Keratinocyte (primary cell): Measurements from ENCODE around the gene BTBD17. TPM values are rescaled to one million over a fixed set of nuclear protein-coding genes. Genes with fewer than 3 reads are reported as not detected.

Experiments
- DNase-seq: peaks from one replicate; pipeline ENCODE4 v3.0.0-alpha.2; 2011; ENCODE audit warnings: low read depth, missing footprints, low spot score
- FAIRE-seq: peaks from 2 replicates; lab custom pipeline; 2011; peaks lifted over from hg19 to GRCh38; lab: Jason Lieb, UNC
- H2AFZ ChIP-seq: 2 replicates; pipeline ENCODE4 v1.6.0; 2012; ENCODE audit warnings: low read length, control low read depth, inconsistent platforms; ENCODE audit not compliant: control insufficient read depth
- H3K27ac ChIP-seq: 2 replicates; pipeline ENCODE4 v1.5.1; 2011; ENCODE audit warnings: low read length; ENCODE audit not compliant: control insufficient read depth, insufficient read depth
- H3K27me3 ChIP-seq: 3 replicates; pipeline ENCODE4 v1.6.0; 2011; ENCODE audit warnings: low read length; ENCODE audit not compliant: control insufficient read depth, insufficient read depth; ENCODE audit errors: extremely low read depth
- H3K36me3 ChIP-seq, 2 experiments: 2 replicates in 1 of 2; 3 replicates in 1 of 2; pipeline ENCODE4 v1.5.1; 2011; ENCODE audit warnings: low read length in 2 of 2, mild to moderate bottlenecking in 1 of 2; ENCODE audit not compliant: control insufficient read depth in 2 of 2, insufficient read depth in 2 of 2; ENCODE audit errors: extremely low read depth in 1 of 2
- H3K4me1 ChIP-seq: 3 replicates; pipeline ENCODE4 v1.5.1; 2011; ENCODE audit warnings: low read length; ENCODE audit not compliant: control insufficient read depth, insufficient read depth; ENCODE audit errors: extremely low read depth
- H3K4me2 ChIP-seq: 3 replicates; pipeline ENCODE4 v1.6.0; 2011; ENCODE audit warnings: low read depth, low read length; ENCODE audit not compliant: control insufficient read depth, insufficient read depth; ENCODE audit errors: extremely low read depth
- H3K4me3 ChIP-seq, 3 experiments: fragments of 200-600 bp in 1 of 3; sonication (generic) in 1 of 3; 2 replicates in 2 of 3; 3 replicates in 1 of 3; pipeline ENCODE4 v1.5.1; 2011 to 2016; ENCODE audit warnings: low read length in 3 of 3, mild to moderate bottlenecking in 3 of 3, control low read depth in 2 of 3, inconsistent platforms in 1 of 3, low read depth in 1 of 3, mixed read lengths in 1 of 3, mixed run types in 1 of 3, moderate library complexity in 1 of 3; ENCODE audit not compliant: control insufficient read depth in 2 of 3, insufficient read depth in 2 of 3; ENCODE audit errors: extremely low read depth in 1 of 3
- H3K79me2 ChIP-seq: 2 replicates; pipeline ENCODE4 v1.6.0; 2012; ENCODE audit warnings: low read length; ENCODE audit not compliant: control insufficient read depth, insufficient read depth
- H3K9ac ChIP-seq: 3 replicates; pipeline ENCODE4 v1.6.0; 2011; ENCODE audit warnings: low read length; ENCODE audit not compliant: control insufficient read depth, insufficient read depth; ENCODE audit errors: extremely low read depth
- H3K9me1 ChIP-seq: 3 replicates; pipeline ENCODE4 v1.6.0; 2011; ENCODE audit warnings: low read length; ENCODE audit not compliant: control insufficient read depth, insufficient read depth; ENCODE audit errors: extremely low read depth
- H3K9me3 ChIP-seq: 2 replicates; pipeline ENCODE4 v1.5.1; 2012; ENCODE audit warnings: low read depth, low read length; ENCODE audit not compliant: control insufficient read depth
- H4K20me1 ChIP-seq: 3 replicates; pipeline ENCODE4 v1.6.0; 2011; ENCODE audit warnings: low read length; ENCODE audit not compliant: control insufficient read depth, insufficient read depth; ENCODE audit errors: extremely low read depth
- CTCF ChIP-seq, 3 experiments: IDR thresholded peaks in 1 of 3; conservative IDR thresholded peaks in 1 of 3; optimal IDR thresholded peaks in 1 of 3; 2 replicates in 2 of 3; 3 replicates in 1 of 3; pipeline versions ENCODE3 to v1.5.1; 2011; ENCODE audit warnings: low read length in 3 of 3, mild to moderate bottlenecking in 3 of 3, moderate library complexity in 2 of 3, control low read depth in 1 of 3, inconsistent platforms in 1 of 3; ENCODE audit not compliant: insufficient read depth in 2 of 3; ENCODE audit errors: extremely low read depth in 1 of 3
- EZH2 ChIP-seq: IDR thresholded peaks from one replicate; pipeline ENCODE4 v1.6.1; 2012; ENCODE audit warnings: inconsistent platforms, mild to moderate bottlenecking, low read length, moderate library complexity
- dilution Hi-C: fragments of 300-500 bp; cut with MboI; formaldehyde crosslinking; loops from one replicate; pipeline ENCODE4 v1.7.0; 2020; ENCODE audit warnings: low sequenced_read_pairs; ENCODE audit not compliant: extremely low pct_ligation_motif_present
- polyA plus RNA-seq, 5 experiments: library from polyadenylated mRNA; depleted of rRNA in 3 of 5; stranded (reverse) in 3 of 5; stranded (forward) in 1 of 5; unstranded in 1 of 5; fragments of >200 nt; gene quantifications; 1 replicate in 1 of 5; 2 replicates in 3 of 5; 3 replicates in 1 of 5; pipeline versions ENCODE4 v1.2.1 to v1.2.3, GENCODE V29; 2011 to 2012; ENCODE audit warnings: missing spikeins in 2 of 5, low read depth in 1 of 5, low replicate concordance in 1 of 5

BTBD17 gene
- polyA plus RNA-seq, 1 donor (not counting 4 experiments of a cell fraction or from before 2014, with no cell fraction given) = not detected

GRCh38 chr17:74357466-74357809 lies 4.2 kb downstream of the BTBD17 start:
- Histone ChIP-seq H3K4me1 (no peaks in the 10 kb centered on the region), H3K4me3 (no peak overlapping the region), H3K9ac (no peak overlapping the region), H3K4me2 (no peak overlapping the region), H3K9me1 (no peaks in the 10 kb centered on the region), H3K79me2 (no peaks in the 10 kb centered on the region), H3K9me3 (no peaks in the 10 kb centered on the region), H4K20me1 (no peaks in the 10 kb centered on the region), H3K27ac (no peak overlapping the region), H3K36me3 (no peaks in the 10 kb centered on the region), H3K27me3 (peaks cover 89% of the 10 kb centered on the region), H2AFZ (no peak overlapping the region)
- dilution Hi-C loops = no loop called here
- TF ChIP-seq CTCF (optimal IDR thresholded peaks at IDR 0.05 in 1 of 3, IDR thresholded peaks at IDR 0.05 in 1 of 3, conservative IDR thresholded peaks at IDR 0.05 in 1 of 3; ENCODE audit: extremely low read depth in 1 of 3, insufficient read depth in 2 of 3, low read length in 3 of 3) = no peak
- no peak for TF ChIP-seq EZH2
- FAIRE-seq = no peak
- DNase-seq = no peak

GRCh38 chr17:74356646-74357465 lies 4.8 kb downstream of the BTBD17 start:
- Histone ChIP-seq H3K27ac (no peak overlapping the region), H3K36me3 (no peaks in the 10 kb centered on the region), H3K4me1 (no peaks in the 10 kb centered on the region), H3K9me1 (no peaks in the 10 kb centered on the region), H3K79me2 (no peaks in the 10 kb centered on the region), H2AFZ (no peak overlapping the region), H3K9me3 (no peaks in the 10 kb centered on the region), H3K4me2 (peak overlapping the region; percentile 32), H3K9ac (no peak overlapping the region), H3K4me3 (no peak overlapping the region), H4K20me1 (no peaks in the 10 kb centered on the region), H3K27me3 (peaks cover 89% of the 10 kb centered on the region)
- no peak for FAIRE-seq
- no peak for TF ChIP-seq EZH2
- TF ChIP-seq CTCF (optimal IDR thresholded peaks at IDR 0.05 in 1 of 3, IDR thresholded peaks at IDR 0.05 in 1 of 3, conservative IDR thresholded peaks at IDR 0.05 in 1 of 3; ENCODE audit: extremely low read depth in 1 of 3, insufficient read depth in 2 of 3, low read length in 3 of 3) = peak in 1 of 3 experiments; percentile 5
- dilution Hi-C loops = no loop called here
- DNase-seq = no peak
